GM13977 (cell line): ENCODE results near the gene SYT17.

Experiments used
- DNase-seq: peaks from one replicate; pipeline ENCODE4 v3.0.0; 2012; ENCODE audit warnings: low spot score
- in situ Hi-C: fragments of 300-500 bp; cut with MboI; formaldehyde crosslinking; loops from one replicate; pipeline ENCODE4 v1.12.0; 2022; ENCODE audit warnings: low sequenced_read_pairs, low pct_unique_long_range_greater_than_20kb, mixed read lengths, inconsistent platforms; ENCODE audit not compliant: unreplicated experiment
- TF ChIP-seq, protein P1 (sequence below): IDR thresholded peaks from 2 replicates; pipeline ENCODE4 v1.5.1; 2012; ENCODE audit warnings: mild to moderate bottlenecking, control low read depth; ENCODE audit not compliant: insufficient read depth; ENCODE audit errors: extremely low read depth, missing control alignments

SYT17 gene

GRCh38 chr16:19290860-19291259 lies 122.8 kb downstream of the SYT17 start:
- no peak for DNase-seq
- in situ Hi-C loops = no loop called here
- TF ChIP-seq, protein P1, sequence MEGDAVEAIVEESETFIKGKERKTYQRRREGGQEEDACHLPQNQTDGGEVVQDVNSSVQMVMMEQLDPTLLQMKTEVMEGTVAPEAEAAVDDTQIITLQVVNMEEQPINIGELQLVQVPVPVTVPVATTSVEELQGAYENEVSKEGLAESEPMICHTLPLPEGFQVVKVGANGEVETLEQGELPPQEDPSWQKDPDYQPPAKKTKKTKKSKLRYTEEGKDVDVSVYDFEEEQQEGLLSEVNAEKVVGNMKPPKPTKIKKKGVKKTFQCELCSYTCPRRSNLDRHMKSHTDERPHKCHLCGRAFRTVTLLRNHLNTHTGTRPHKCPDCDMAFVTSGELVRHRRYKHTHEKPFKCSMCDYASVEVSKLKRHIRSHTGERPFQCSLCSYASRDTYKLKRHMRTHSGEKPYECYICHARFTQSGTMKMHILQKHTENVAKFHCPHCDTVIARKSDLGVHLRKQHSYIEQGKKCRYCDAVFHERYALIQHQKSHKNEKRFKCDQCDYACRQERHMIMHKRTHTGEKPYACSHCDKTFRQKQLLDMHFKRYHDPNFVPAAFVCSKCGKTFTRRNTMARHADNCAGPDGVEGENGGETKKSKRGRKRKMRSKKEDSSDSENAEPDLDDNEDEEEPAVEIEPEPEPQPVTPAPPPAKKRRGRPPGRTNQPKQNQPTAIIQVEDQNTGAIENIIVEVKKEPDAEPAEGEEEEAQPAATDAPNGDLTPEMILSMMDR = no peak

DNA sequence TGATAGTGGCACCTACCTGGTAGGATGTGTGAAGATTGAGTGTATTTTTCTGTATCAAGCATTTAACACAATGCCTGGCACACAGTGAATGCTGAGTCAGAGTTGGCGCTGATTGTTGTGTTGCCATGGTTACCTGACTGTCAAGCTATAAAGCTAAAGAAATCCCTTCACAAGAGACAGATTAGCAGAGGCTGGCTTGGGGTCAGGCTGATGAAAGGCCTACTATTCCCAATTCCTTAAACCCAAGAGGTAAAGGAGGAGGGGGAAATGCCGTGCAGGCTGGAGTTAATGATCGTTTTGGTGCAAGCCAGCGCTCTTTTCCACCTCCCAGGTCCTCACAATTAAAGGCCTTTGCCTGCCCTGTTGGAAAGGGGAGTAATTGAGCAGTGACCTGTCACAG lies 123.4 kb downstream of the SYT17 start:
- in situ Hi-C loops = no loop called here
- TF ChIP-seq, protein P1 = no peak
- DNase-seq = no peak

DNA sequence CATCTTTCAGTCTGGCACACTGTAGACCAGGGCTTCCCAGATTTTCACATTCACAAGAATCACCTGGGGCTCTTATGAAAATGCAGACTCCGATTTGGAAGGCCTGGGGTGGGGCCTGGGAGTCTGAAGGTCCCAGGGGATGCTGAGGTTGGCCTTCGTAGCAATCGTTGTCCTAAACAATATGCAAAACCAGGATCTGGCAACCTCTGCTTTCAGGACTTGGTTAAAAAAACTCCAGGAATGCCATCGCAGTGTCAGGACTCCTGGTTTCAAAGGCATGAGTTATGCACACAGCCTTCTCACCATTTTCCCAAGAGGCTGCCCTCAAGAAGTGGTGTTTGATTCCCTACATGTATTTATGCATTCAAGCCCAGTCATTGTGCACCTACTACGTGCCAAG lies 124.1 kb downstream of the SYT17 start:
- TF ChIP-seq, protein P1 = no peak
- in situ Hi-C loops = no loop called here
- no peak for DNase-seq

- TF ChIP-seq, protein P1 = no peak
- peak; percentile 70 for DNase-seq
- in situ Hi-C loops = no loop called here
Observed at GRCh38 chr16:19294156-19294649, 126.2 kb downstream of the SYT17 start.

DNA sequence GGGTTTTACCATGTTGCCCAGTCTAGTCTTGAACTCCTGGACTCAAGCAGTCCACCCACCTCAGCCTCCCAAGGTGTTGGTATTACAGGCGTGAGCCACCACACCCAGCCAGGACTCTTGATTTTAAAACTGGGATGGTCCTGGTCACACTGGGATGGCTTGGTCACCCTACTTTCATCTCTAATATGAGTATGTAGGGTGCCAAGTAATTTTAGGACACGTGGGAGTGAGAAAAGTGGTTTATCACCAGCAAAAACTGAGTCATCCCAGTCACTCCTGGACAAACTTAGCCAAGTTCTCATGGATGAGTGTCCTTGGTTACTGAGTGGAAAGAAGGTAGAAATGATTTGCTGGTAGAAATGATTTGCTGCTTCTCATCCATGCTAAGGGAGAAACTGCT lies 127.4 kb downstream of the SYT17 start:
- TF ChIP-seq, protein P1 = no peak
- in situ Hi-C loops = no loop called here
- no peak for DNase-seq

- DNase-seq = no peak
- in situ Hi-C loops = no loop called here
- TF ChIP-seq, protein P1 = no peak
Observed at GRCh38 chr16:19297454-19297853, 129.4 kb downstream of the SYT17 start.

DNA sequence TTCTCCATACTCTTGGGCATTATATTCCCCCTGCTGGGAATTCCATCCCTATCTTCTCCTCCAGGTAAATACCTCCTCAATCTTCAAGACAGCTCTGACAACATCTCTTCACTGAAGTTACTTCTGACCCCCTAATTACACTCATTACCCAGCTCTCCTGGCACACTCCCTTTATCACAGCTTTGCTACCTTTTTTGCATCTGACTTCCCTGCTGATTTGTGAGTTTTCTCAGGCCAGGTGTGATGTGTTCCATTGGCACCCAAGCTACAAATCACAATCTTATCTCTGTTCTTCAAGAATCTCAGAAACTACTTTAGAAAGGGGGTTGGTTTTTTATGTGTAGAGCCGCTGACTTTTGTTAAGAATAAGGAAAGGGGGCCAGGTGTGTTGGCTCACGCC lies 131.5 kb downstream of the SYT17 start:
- TF ChIP-seq, protein P1 = no peak
- in situ Hi-C loops = no loop called here
- DNase-seq = no peak
